ENCODE data around the gene EIF3D. TPM values are rescaled to one million over a fixed set of nuclear protein-coding genes. Genes with fewer than 3 reads are reported as not detected.

EIF3D gene
- total and polyA plus RNA-seq, 2 of the 4 experiments (the other 2 are of a cell fraction): 339 to 746 TPM

DNA sequence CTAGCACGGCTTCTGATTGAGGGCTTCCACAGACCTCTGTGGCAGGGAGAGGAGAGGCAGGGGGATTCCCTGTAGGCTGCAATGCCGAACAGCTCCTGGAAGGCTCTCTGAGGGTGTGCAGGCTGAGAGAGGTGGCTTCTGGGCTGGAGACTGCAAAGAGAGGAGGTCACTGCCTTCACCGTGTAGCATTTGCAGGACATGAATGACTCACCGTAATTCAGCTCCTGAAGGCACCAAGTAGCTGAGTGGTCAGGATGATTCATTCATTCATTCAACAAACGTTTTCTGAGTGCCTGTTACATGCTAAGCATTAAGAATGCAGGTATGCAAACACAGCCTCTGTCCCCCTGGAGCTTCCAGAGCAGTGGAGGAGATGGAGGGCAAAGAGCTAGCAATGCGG, 18.0 kb upstream of the EIF3D start:
- Histone ChIP-seq H4K20me1 (ENCODE audit: insufficient read depth, low read length) (peaks cover 4% of the 10 kb centered on the region; the same call in 1 of the 2 replicates), H4K91ac (ENCODE audit: insufficient read depth, low read depth, low read length) (no peak overlapping the region), H3K9ac (ENCODE audit: low read depth, low read length) (no peak overlapping the region), H2AK5ac (ENCODE audit: low read depth, low read length) (peak overlapping the region; percentile 37; the same call in 1 of the 2 replicates), H2BK5ac (ENCODE audit: low read depth, low read length, poor library complexity, severe bottlenecking) (no peak overlapping the region), H3K18ac (ENCODE audit: low read depth, low read length) (no peak overlapping the region), H3K79me1 (ENCODE audit: low read depth in 1 of 2, low read length in 2 of 2) (no peaks in the 10 kb centered on the region), H3K23ac (ENCODE audit: low read depth, low read length) (no peak overlapping the region), H3K36me3 (ENCODE audit: control insufficient read depth, insufficient read depth, low read length) (no peaks in the 10 kb centered on the region), H3K27me3 (ENCODE audit: control insufficient read depth, insufficient read depth, low read length) (peaks cover 16% of the 10 kb centered on the region), H2BK20ac (ENCODE audit: low read depth, low read length) (no peak overlapping the region), H4K8ac (ENCODE audit: low read depth in 2 of 2, low read length in 2 of 2) (no peak overlapping the region), H4K5ac (ENCODE audit: low read depth, low read length) (no peak overlapping the region), H3K4me3 (ENCODE audit: insufficient read depth, low read depth, low read length) (no peak overlapping the region), H3K4me2 (ENCODE audit: low read depth, low read length) (no peak overlapping the region; the same call in 1 of the 2 replicates), H3K9me3 (ENCODE audit: control insufficient read depth, insufficient read depth, low read length) (no peaks in the 10 kb centered on the region), H3K9me1 (ENCODE audit: insufficient read depth, low read length) (peaks cover 10% of the 10 kb centered on the region; the same call in 1 of the 2 replicates), H2AK9ac (replicated peaks; ENCODE audit: low read depth, low read length, poor library complexity) (peak overlapping the region; percentile 4), H2AFZ (replicated peaks; ENCODE audit: low read length, poor library complexity) (peak overlapping the region; percentile 63), H3K56ac (ENCODE audit: extremely low read depth, insufficient read depth, low read length) (no peak overlapping the region), H3K14ac (replicated peaks; ENCODE audit: low read depth, low read length) (no peak overlapping the region; the same call in 1 of the 2 replicates), H3K27ac (ENCODE audit: insufficient read depth, low read length) (no peak overlapping the region), H2BK120ac (ENCODE audit: low read depth, low read length) (no peak overlapping the region; the same call in 1 of the 2 replicates), H3K4ac (ENCODE audit: low read depth, low read length) (0 out of 2 replicates have a peak overlapping the region, but pooled peaks have one; percentile 40), H2BK15ac (ENCODE audit: low read depth, low read length) (no peak overlapping the region), H3K4me1 (ENCODE audit: control insufficient read depth, insufficient read depth, low read length) (peaks cover 10% of the 10 kb centered on the region; the same call in 1 of the 2 replicates)
- ChIA-PET POLR2A (ENCODE audit: unreplicated experiment) (no interaction called here), CTCF (interaction anchor here (1.2 to 1.8 kb wide), 5 partner anchors 210 to 431 kb away, joined by 3 to 11 read pairs (median 4); no protein-coding TSS in a partner anchor)
- ATAC-seq (ENCODE audit: low read depth) (peak; percentile 76), DNase-seq (peak; percentile 92)
- intact Hi-C loops (cut with micrococcal nuclease): loop anchor here (1.0 to 5.0 kb wide), 4 partner anchors 210 to 431 kb away; no protein-coding TSS in a partner anchor
- TF ChIP-seq CHD1 (IDR thresholded peaks at IDR 0.05; ENCODE audit: low read depth, low read length) (no peak), SMC3 (IDR thresholded peaks at IDR 0.05; ENCODE audit: low read depth, low read length) (0 out of 2 replicates have a peak, but pooled peaks have one; percentile 13), MAFK (IDR thresholded peaks at IDR 0.05; ENCODE audit: low read depth, low read length) (peak; percentile 30; the same call in 1 of the 2 replicates), FOS (IDR thresholded peaks at IDR 0.05; ENCODE audit: low read depth, low read length) (peak; percentile 93), CEBPB (IDR thresholded peaks at IDR 0.05; ENCODE audit: low read depth, low read length) (no peak), BHLHE40 (IDR thresholded peaks at IDR 0.05; ENCODE audit: low read depth, low read length) (peak; percentile 65; the same call in 1 of the 2 replicates)
- dilution Hi-C loops (cut with HindIII; ENCODE audit: low sequenced_read_pairs, unreplicated experiment): no loop called here
- BruUV-seq (replicated peaks): no TSS peak
- in situ Hi-C loops (cut with MboI; ENCODE audit: low sequenced_read_pairs): loop anchor here (5.0 to 10.0 kb wide), 2 partner anchors 228 to 310 kb away; partner anchors contain the start of gene IFT27
- 58% methylated on average over 2 of the region's 6 CpGs; no CpG with 5 or more reads in 1 of the 2 experiments for WGBS, 2 experiments (ENCODE audit: extremely low coverage in 2 of 2, insufficient read length in 1 of 2)

Data from IMR-90 (cell line).